Loucy (cell line): ENCODE measurements around the gene RALGDS.

ENCODE experiments used
- H2AFZ ChIP-seq: fragments of 200-600 bp; sonication (generic); 2 replicates; pipeline ENCODE4 v1.6.0; 2016; ENCODE audit warnings: antibody characterized with exemption, mild to moderate bottlenecking, low read length, moderate library complexity
- H3F3A ChIP-seq: fragments of 200-600 bp; 2 replicates; pipeline ENCODE4 v1.6.0; 2016; ENCODE audit warnings: antibody characterized with exemption, low read depth, mild to moderate bottlenecking
- H3K27me3 ChIP-seq: fragments of 200-600 bp; sonication (generic); 2 replicates; pipeline ENCODE4 v1.6.1; 2014; ENCODE audit warnings: low read length, mild to moderate bottlenecking; ENCODE audit not compliant: insufficient read depth, poor library complexity, severe bottlenecking
- H3K36me3 ChIP-seq: fragments of 200-600 bp; sonication (generic); 2 replicates; pipeline ENCODE4 v1.6.1; 2016; ENCODE audit warnings: low read length; ENCODE audit not compliant: insufficient read depth
- H3K4me1 ChIP-seq: fragments of 200-600 bp; sonication (generic); 2 replicates; pipeline ENCODE4 v1.5.1; 2014; ENCODE audit warnings: low read length, mild to moderate bottlenecking; ENCODE audit not compliant: insufficient read depth, poor library complexity, severe bottlenecking
- H3K4me2 ChIP-seq: fragments of 200-600 bp; sonication (generic); 2 replicates; pipeline ENCODE4 v1.6.0; 2014; ENCODE audit warnings: antibody characterized with exemption, low read length, low read depth, mild to moderate bottlenecking; ENCODE audit not compliant: poor library complexity, severe bottlenecking
- H3K4me3 ChIP-seq: fragments of 200-600 bp; sonication (generic); 2 replicates; pipeline ENCODE4 v1.5.1; 2014; ENCODE audit warnings: low read length, mild to moderate bottlenecking, mixed read lengths; ENCODE audit not compliant: poor library complexity, severe bottlenecking
- H3K79me2 ChIP-seq: fragments of 200-600 bp; sonication (generic); 2 replicates; pipeline ENCODE4 v1.6.1; 2014; ENCODE audit warnings: low read length; ENCODE audit not compliant: insufficient read depth
- H3K9ac ChIP-seq: fragments of 200-600 bp; sonication (generic); 2 replicates; pipeline ENCODE4 v1.6.0; 2014; ENCODE audit warnings: mild to moderate bottlenecking, low read depth, low read length, moderate library complexity; ENCODE audit not compliant: poor library complexity, severe bottlenecking
- H3K9me2 ChIP-seq: fragments of 200-600 bp; sonication (generic); replicated peaks from 2 replicates; pipeline ENCODE4 v1.6.1; 2016; ENCODE audit warnings: low read depth, low read length, mixed read lengths
- H3K9me3 ChIP-seq: fragments of 200-600 bp; sonication (generic); 2 replicates; pipeline ENCODE4 v1.6.1; 2014; ENCODE audit warnings: mild to moderate bottlenecking, antibody characterized with exemption, low read length, low read depth; ENCODE audit not compliant: insufficient read depth
- H4K20me1 ChIP-seq: fragments of 200-600 bp; sonication (generic); 2 replicates; pipeline ENCODE4 v1.6.0; 2014; ENCODE audit warnings: antibody characterized with exemption, low read length, mild to moderate bottlenecking; ENCODE audit not compliant: insufficient read depth, poor library complexity, severe bottlenecking
- EZH2phosphoT487 ChIP-seq: fragments of 200-600 bp; IDR thresholded peaks from 2 replicates; pipeline ENCODE4 v1.6.1; 2018; ENCODE audit warnings: antibody characterized with exemption, mild to moderate bottlenecking, moderate library complexity, borderline replicate concordance
- TF ChIP-seq, protein P1 (sequence below): fragments of 200-600 bp; sonication (generic); conservative IDR thresholded peaks from 2 replicates; pipeline ENCODE4 v1.5.1; 2014; ENCODE audit warnings: mild to moderate bottlenecking, antibody characterized with exemption, low read length

The RALGDS gene

DNA sequence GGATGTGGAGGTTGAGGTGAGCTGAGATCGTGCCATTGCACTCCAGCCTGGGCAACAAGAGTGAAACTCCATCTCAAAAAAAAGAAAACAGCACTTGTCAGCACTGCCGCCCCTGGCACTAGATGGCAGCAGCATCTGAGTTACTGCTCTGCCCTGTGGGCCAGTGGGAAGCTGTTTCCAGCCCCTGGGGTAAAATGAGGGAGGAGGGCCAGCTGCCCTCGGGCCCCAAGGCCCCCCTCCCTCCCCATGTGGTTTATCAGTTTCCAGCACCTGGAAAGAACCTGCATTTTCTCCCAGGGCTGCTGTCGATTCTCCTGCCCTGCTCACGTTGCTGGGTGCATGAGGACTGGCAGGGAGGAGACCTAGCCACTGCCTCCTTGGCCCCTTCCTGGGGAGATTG is 72.4 kb downstream of the RALGDS start:
- H3K36me3 ChIP-seq: peaks cover 87% of the 10 kb centered on the region
- H2AFZ ChIP-seq: no peak overlapping the region
- no peak overlapping the region for H3K4me3 ChIP-seq
- no peaks in the 10 kb centered on the region for H3K9me2 ChIP-seq
- H3K4me2 ChIP-seq: no peak overlapping the region
- H4K20me1 ChIP-seq: peaks cover 2% of the 10 kb centered on the region
- TF ChIP-seq, protein P1, sequence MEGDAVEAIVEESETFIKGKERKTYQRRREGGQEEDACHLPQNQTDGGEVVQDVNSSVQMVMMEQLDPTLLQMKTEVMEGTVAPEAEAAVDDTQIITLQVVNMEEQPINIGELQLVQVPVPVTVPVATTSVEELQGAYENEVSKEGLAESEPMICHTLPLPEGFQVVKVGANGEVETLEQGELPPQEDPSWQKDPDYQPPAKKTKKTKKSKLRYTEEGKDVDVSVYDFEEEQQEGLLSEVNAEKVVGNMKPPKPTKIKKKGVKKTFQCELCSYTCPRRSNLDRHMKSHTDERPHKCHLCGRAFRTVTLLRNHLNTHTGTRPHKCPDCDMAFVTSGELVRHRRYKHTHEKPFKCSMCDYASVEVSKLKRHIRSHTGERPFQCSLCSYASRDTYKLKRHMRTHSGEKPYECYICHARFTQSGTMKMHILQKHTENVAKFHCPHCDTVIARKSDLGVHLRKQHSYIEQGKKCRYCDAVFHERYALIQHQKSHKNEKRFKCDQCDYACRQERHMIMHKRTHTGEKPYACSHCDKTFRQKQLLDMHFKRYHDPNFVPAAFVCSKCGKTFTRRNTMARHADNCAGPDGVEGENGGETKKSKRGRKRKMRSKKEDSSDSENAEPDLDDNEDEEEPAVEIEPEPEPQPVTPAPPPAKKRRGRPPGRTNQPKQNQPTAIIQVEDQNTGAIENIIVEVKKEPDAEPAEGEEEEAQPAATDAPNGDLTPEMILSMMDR: peak; percentile 70
- no peak for TF ChIP-seq EZH2phosphoT487
- no peaks in the 10 kb centered on the region for H3K9me3 ChIP-seq
- peaks cover 4% of the 10 kb centered on the region for H3K4me1 ChIP-seq
- no peak overlapping the region for H3K9ac ChIP-seq
- H3K79me2 ChIP-seq: no peaks in the 10 kb centered on the region; the same call in 1 of the 2 replicates
- no peaks in the 10 kb centered on the region for H3K27me3 ChIP-seq
- H3F3A ChIP-seq: no peaks in the 10 kb centered on the region
